Dermis blood vessel endothelial cell (primary cell): ENCODE measurements around the gene ERC1. TPM values are rescaled to one million over a fixed set of nuclear protein-coding genes. Genes with fewer than 3 reads are reported as not detected.

Experiments used
- DNase-seq: peaks from one replicate; pipeline ENCODE4 v3.0.0; 2010
- total RNA-seq: library from RNA; depleted of rRNA; stranded (reverse); fragments of >200 nt; gene quantifications from 2 replicates; pipeline ENCODE4 v1.2.3, GENCODE V29; 2014

ERC1 gene
- total RNA-seq = 47.1 and 51.5 TPM in 2 replicates

DNA sequence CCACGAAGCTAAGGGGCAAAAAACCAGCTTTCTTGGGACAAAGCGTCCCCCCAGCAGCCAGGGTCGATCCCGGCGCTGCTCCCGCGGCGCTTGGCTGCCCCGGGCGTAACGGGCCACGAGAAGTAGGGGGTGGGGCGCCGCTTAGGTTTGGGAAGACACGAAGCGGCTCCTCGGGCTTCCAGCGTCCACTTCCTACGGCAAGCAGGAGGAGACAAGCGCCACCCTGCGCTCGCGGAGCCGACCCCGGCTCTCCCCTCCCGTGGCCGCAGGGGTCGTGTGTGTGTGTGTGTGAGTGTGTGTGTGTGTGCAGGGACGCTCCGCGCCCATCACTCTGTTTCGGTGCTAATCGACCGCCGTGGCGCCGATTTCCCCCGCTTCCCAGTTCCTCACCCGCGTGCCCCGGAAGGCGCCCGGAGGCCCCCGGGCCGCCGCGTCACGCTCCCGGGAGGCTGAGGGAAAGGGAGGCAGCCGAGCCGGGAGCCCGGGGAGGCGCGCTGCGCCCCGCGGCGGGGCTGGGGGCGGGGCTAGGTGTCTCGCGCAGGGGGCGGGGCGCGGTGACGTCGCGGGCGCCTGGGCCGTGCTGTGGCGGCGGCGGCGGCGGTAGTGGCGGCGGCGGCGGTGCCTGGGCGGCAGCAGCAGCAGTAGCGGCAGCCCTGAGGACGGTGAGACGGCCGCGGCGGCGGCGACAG, at the start of gene ERC1:
TSS of gene ERC1 (plus strand) at position 563 of the 689 bp plus-strand sequence. CDS start 36,681 bp downstream, outside the sequence.
- DNase-seq = peak; percentile 91

GRCh38 chr12:943051-943450, 48.0 kb upstream of the ERC1 start:
- DNase-seq = no peak

GRCh38 chr12:944211-944610, 46.8 kb upstream of the ERC1 start:
- no peak for DNase-seq

DNA sequence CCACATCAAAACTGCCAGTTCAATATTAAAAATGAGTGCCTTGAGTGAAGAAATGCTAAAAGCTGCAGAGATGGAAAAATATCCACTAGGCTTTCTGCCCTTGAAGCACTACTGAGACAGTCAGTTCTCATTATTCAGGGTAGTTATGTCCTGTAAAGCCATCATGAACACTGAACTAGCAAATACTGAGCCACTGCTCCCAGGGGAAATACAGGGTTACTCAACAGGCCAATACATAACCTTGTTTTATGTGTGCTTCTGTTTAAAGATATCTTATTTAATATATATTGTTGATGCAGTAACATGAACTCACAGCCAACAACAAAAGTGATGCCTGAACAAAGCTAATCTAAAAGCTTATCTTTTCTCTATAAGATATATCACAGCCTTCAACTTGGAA, 44.8 kb upstream of the ERC1 start:
- no peak for DNase-seq

- DNase-seq = no peak
Measured at GRCh38 chr12:946631-947030, 44.4 kb upstream of the ERC1 start.

DNA sequence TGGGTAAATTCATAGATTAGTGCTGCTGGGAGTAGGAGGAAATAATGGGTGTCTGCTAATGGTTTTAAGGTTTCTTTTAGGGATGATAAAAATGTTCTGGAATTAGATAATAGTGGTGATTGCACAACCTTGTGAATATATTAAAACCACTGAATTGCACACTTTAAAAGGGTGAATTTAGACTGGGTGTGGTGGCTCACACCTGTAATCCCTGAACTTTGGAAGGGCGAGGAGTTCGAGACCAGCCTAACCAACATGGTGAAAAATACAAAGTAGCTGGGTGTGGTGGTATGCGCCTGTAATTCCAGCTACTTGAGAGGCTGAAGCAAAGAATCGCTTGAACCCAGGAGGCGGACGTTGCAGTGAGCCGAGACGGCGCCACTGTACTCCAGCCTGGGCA, 42.8 kb upstream of the ERC1 start:
- DNase-seq = no peak

- DNase-seq = peak; percentile 99
Measured at GRCh38 chr12:949453-950191, 41.4 kb upstream of the ERC1 start, which contains the start of gene RAD52. Gene RAD52, minus strand, starts transcription at chr12:949694. Its CDS starts 16,636 bp downstream, at chr12:933058.

DNA sequence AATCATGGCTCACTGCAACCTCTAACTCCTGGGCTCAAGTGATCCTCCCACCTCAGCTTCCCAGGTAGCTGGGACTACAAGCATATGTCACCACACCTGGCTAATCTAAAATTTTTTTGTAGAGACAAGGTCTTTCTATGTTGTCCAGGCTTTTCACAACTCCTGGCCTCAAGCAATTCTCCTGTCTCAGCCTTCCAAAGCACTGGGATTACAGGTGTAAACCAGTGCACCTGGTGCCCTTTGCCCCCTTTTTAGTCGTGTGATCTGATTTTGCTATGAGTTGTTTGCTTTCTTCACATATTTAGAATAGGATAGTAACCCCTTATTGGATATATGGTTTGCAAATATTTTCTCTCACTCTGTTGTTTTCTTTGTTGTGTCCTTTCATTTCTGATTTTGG, 39.8 kb upstream of the ERC1 start:
- no peak for DNase-seq

DNA sequence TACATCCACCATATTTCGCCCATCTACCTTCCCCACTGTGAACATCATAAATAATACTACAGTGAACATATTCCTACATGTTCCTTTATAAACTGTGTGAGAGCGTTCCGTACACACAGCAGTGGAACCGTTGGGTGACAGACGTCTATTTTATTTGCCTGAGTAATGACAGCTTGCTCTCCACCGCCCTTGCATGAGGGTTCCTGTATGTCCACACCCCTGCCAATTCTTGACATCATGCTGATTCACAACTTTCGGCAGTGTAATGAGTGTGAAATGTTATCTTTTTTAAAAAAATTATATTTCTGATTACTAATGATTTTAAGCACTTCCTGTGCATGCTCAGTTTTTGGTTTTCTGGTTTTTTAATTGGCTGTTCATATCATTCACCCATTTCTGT, 37.2 kb upstream of the ERC1 start:
- peak; percentile 66 for DNase-seq

DNA sequence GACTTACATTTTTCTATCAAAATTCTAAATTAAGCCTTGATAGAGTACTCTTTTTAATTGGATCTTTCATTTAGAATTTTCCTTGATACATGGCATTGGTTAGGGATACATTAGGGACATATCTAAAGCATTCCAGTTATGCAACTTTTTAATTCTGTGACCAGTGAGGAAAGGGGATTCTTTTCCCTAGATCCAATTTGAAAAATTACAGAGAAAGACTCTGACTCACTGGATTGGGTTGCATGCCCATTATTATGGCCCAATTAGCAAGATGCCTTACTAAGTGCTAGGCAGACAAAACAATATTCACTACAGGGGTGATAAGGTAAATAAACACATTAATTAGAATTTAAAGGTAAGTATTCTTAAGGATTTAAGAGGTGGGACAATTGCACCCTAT, 36.3 kb upstream of the ERC1 start:
- DNase-seq = no peak

- DNase-seq = no peak
Measured at GRCh38 chr12:955939-956338, 35.1 kb upstream of the ERC1 start.

DNA sequence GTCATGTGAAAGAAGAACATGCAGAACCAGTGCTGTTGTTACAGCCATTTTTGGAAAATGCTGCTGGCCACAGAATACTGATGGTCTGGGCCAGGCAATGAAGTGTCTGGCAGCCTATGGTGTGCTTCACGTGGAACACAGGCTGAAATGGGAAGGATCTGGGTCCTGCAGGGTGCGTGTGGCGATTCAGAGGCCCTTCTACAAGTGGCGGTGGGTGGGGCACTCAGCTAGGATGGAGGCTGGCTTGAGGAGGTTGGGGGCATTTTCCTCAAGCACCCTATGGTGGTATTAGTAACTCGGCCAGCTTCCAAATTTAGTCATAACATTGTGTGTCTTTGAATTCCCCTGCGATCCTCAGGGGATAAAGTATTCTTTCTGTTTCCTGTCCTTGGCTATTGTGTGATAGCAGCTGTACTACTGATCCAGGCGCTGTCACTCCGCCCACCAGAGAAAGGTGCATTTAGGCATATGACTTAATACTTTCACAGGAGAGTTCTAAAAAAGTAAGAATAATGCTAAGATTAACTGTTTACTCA, 32.4 kb upstream of the ERC1 start:
- DNase-seq = peak; percentile 88

GRCh38 chr12:966724-967123, 24.3 kb upstream of the ERC1 start:
- DNase-seq = no peak

DNA sequence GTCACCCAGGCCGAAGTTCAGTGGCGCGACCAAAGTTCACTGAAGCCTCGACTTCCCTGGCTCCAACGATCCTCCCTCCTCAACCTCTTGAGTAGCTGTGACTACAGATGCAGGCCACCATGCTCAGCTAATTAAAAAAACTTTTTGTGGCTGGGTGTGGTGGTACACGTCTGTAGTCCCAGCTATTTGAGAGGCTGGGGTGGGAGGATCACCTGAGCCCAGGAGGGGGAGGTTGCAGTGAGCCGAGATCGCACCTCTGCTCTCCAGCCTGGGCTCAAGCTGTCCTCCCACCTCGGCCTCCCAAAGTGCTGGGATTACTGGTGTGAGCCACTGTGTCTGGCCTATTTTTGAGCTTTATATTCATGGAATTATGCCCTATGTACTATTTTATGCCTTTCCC, 23.4 kb upstream of the ERC1 start:
- no peak for DNase-seq

- DNase-seq = no peak
Measured at GRCh38 chr12:968545-968944, 22.5 kb upstream of the ERC1 start.

DNA sequence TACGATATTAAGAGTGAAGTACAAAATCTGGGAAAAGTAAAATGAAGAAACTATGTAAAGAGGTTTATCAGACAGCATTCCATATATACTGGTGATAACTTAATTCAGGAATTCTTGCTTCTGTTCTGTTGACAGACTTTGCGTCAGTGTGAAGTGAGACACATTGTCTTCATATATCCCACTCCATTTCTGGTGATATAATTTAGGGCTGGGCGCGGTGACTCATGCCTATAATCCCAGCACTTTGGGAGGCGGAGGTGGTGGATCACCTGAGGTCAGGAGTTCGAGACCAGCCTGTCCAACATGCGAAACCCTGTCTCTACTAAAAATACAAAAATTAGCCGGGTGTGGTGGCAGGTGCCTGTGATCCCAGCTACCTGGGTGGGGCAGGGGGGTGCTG, 21.2 kb upstream of the ERC1 start:
- DNase-seq = no peak

DNA sequence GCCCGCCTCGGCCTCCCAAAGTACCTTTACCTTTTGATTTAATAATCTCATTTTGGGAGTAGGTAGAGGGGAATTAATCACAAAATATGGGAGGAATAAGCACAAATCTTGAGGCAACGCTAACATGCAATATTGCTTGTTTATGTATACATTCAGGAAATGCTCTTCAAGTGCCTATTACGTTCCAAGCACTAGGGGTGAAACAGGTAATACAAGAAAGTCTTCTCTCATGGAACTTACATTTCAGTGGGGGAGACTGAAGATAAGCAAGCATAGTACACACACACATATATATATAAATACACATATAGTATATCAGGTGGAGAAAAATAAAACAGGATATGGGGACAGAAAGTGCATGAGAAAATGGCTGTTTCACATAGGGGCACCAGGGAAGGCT, 19.0 kb upstream of the ERC1 start:
- DNase-seq = no peak

GRCh38 chr12:974271-974862, 16.7 kb upstream of the ERC1 start:
- DNase-seq = no peak

- DNase-seq = no peak
Measured at GRCh38 chr12:976644-977043, 14.4 kb upstream of the ERC1 start.

DNA sequence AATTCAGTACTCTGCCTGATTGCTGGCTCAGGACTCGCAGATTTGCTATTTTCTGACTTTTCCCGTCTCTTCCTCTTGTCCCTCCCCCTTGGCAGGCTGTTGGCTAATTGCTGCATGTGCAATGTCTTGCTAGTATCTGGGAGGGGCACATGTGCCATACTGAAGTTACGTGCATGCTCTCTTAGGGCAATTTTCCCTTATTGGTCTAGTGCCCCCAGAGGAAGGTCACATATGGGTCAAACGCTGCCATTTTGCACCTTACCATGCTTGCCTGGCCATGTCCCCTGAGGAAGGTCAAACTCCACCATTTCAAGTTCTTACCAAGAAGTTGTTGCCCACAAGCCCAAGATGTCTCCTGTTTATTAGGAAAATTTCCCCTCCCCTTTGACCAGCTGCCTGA, 13.9 kb upstream of the ERC1 start:
- no peak for DNase-seq

DNA sequence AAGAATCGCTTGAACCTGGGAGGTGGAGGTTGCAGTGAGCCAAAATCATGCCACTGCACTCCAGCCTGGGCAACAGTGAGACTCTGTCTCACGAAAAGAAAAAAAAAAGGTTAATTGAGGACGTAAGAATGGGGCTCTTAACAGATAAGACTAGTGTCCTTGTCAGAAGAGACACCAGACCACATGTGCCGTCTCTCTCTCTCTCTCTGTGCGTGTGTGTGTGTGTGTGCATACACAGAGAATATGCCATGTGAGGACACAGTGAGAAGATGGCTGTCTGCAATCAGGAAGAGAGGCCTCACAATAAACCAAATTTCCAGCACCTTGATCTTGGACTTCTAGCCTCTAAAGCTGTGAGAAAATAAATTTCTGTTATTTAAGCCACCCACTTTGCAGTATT, 11.7 kb upstream of the ERC1 start:
- no peak for DNase-seq

GRCh38 chr12:981176-981828, 9.7 kb upstream of the ERC1 start:
- peak; percentile 70 for DNase-seq

DNA sequence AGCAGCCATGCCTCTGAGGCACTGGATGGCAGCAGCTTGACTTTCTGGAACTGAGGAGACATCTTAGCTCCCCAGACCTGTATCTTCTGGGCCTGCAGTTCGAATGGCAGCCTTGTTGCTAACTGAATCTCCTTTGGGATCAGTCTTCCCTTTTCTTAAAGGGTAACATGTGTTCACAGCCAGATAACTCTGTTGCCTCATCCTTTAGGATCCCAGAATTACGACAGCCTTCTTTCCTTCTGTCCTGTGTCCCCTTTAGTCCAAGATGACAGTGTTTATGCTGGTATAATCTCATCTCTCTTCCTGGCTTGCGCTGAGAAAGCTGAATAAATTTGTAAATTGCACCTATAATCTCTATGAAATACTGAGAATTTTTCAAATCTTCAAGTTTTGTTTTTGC, 9.1 kb upstream of the ERC1 start:
- no peak for DNase-seq
